Stimulated activated CD8-positive, alpha-beta memory T cell treated with anti-CD3 and anti-CD28 coated beads, Interleukin-2, amount 100 ng/mL, for 1 hour (primary cell): Measurements from ENCODE around the gene APOBEC3G.

ENCODE experiments used
- DNase-seq, 2 donors: peaks; one replicate each; pipeline ENCODE4 v3.0.0-alpha.2; 2020; ENCODE audit warnings: low read depth in 2 of 2

Gene APOBEC3G

GRCh38 chr22:39120983-39121382 lies 43.9 kb downstream of the APOBEC3G start:
- no peak for DNase-seq

- DNase-seq: no peak
These were observed 45.8 kb downstream of the APOBEC3G start for GRCh38 chr22:39122772-39123470.

GRCh38 chr22:39123751-39124581 lies 46.9 kb downstream of the APOBEC3G start:
- no peak for DNase-seq

DNA sequence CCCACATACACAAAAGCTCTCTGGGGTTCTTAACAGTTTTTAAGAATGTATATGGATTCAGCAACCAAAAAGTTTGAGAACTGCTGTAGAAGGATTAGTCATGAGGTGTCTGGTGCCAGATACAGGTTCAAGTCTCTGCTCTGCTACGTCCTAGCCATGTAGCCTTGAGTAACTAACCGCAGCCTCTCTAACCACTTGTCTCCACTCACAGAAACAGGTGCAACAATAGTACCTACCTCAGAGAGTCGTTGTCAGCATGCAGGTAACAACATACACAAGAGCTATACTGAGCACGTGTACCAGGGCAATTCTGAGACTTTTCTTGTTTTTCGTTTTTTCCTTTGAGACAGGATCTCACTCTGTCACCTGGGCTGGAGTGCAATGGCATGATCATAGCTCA lies 48.5 kb downstream of the APOBEC3G start:
- DNase-seq: no peak

DNA sequence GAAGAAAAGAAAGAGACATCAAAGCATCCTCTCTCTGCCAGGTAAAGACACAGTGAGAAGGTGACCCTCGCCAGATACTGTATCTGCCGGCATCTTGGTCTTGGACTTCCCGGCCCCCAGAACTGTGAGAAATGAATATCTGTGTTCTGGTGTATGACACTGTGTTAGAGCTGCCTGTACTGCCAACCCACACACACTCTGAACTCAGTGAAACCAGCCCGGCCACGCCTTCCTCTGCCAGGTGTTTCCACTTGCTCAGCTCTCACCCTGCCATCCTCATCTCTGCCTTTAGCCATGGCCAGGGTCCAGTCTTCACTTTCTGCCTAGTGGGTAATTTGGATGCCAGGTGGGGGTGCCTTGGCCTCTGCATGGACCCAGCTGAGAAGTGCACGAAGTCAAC lies 51.4 kb downstream of the APOBEC3G start:
- no peak for DNase-seq

DNA sequence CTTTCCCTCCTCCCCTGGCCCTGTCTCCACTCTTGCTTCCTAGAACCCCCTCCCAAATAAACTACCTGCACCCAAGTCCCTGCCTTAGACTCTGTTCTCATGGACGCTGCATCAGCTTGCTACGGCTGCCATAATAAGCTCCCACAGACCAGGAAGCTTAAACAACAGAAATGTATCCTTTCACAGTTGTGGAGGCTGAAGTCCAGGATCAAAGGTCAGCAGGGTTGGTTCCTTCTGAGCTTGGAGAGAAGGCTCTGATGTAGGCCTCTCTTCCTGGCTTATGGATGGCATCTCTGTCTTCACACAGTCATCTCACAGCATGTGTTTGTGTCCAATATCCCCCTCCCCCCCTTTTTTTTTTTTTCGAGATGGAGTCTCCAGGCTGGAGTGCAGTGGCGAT lies 52.0 kb downstream of the APOBEC3G start:
- DNase-seq: no peak

- DNase-seq: no peak
These were observed 52.7 kb downstream of the APOBEC3G start for GRCh38 chr22:39129746-39130145.

GRCh38 chr22:39130152-39130704 lies 53.2 kb downstream of the APOBEC3G start:
- no peak for DNase-seq

GRCh38 chr22:39130892-39131855 lies 54.1 kb downstream of the APOBEC3G start:
- no peak for DNase-seq

- no peak for DNase-seq
These were observed 55.2 kb downstream of the APOBEC3G start for GRCh38 chr22:39132281-39132680.

DNA sequence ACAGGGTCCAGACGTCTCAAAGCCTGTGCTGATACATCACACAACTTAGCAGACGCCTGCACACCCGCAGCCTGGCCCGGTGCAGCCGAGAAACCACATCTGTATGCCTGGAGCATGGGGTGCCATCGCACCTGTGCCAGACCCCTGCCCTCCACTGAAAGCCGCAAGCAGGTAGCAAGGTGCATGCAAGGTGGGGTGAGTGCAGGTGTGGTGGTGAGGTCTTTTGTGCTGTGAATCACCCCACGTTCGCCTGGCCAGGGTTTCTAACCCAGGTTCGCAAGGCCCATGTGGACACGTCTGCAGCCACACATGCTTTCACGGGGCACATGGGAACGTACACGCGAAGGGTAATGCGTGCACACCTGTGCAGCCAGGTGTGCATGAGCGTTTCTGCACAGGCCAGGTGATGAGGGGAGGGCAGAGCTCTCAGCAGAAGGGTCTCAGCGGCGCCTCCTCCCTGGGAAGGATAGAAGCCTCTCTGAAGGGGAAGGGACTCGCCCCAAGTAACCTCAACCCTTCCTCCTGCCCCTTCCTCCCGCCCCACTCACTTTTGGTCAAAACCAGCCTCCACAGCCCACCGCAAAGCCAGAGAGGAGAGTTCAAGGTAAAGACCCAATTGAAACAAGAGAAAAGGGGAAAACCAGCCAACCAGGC lies 55.9 kb downstream of the APOBEC3G start:
- no peak for DNase-seq

DNA sequence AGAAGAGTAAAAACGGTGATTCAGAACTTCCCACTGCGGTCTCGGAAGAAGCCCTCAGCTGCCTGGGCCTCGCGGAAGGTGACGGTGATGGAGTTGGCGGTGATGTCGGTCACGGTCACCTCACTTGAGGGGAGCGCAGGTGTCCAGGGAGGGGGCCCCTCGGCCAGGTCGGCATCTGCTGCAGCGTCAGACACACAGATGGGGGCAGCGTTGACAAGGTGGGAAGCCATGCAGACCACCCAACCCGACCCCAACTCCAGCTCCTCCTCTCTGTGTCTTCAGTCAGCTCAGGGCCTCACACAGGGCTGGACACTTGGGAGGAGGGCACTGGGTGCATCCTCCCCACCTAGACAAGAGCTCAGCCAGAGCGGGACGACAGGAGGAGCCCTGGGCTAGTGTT lies 56.8 kb downstream of the APOBEC3G start:
- DNase-seq: no peak

DNA sequence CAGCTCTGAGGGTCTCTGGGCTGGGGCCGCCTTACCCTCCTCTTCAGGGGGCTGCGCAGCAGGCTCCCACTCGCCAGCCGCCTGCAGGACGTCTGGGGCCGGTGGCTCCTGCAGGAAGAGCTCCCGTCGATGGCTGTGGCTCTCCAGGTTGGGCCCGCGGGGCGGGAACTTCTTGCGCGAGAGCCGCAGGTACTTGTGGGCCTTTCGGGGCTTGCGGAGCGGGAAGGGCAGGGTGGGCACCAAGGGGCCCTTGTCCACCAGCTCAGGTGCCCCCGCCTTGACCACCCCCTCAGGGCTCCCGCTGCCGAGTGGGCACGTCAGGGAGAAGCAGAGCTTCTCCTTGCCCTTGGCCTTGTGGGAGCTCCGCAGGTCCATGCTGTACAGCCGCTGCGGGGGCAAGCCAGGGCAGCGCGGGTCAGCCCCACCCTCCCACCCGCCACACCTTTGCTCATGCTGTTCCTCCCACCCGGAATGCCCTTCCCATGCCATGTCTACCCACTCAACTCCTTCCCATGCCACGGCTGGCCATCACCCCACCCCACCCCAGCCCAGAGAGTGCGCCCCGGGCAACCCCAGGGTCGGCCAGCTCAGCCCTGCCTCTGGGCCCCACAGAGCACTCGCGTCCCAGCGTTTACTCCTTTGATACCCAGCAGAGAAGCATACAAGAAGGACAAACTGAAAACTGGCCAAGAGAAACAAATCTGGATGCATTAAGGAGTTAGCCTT lies 57.5 kb downstream of the APOBEC3G start:
- no peak for DNase-seq

DNA sequence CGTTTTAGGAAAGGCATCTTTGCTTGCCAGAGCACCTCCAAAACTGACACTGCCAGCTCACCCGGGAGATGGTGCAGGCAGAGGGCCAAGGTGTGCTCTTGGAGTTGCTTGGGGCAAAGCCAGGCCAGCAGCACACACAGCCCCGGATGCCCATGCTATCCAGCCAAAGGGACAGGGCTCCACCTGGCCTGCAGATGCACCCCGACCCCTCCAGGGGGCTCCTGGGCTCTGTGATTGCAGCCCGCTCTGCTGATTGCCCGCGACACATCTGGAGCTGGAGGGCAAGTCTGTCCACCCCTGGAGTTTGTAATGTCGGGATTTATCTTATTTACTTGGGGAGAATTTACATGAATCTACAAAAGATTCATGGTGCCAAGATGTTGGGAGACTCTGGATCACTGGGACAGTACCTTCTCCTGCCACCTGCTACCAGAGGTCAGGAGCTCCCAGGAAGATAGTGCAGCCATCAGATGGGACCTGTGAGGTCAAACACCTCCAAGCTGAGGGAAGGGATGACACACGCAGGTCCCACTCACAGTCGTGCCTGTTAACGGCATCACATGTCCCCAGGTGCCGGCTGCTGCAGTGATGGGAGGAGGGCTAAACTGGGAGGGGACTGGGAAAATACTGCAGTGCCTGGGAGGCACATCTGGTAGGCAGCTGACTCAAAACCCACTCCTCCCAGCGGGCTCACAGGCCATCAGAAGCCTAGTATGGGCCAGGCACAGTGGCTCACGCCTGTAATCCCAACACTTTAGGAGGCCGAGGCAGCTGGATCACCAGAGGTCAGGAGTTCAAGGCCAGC lies 58.2 kb downstream of the APOBEC3G start:
- DNase-seq: no peak

DNA sequence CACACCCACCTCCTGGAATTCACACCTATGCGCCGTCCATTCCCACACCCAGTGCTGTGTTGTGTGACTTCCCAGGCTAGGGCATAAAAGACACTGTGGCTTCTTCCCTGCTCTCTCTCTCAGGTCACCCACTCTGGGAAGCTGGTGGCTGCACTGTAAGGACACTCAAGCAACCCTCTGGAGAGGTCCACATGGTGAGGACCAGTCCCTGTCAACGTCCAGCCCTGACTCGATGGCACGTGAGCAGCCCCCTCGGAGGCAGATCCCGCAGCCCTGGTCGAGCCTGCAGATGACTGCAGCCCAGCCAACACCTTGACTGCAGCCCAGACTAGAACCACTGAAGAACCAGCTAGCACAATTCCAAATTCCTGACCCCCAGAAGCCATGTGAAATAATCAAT lies 59.2 kb downstream of the APOBEC3G start:
- DNase-seq: no peak
